CD4-positive, CD25-positive, alpha-beta regulatory T cell (primary cell): ENCODE results near the gene C6orf15. TPM values are rescaled to one million over a fixed set of nuclear protein-coding genes. Genes with fewer than 3 reads are reported as not detected.

ENCODE experiments used
- ATAC-seq, 2 donors: fragments of 150-1000 bp; cut with Tn5 transposase; one replicate each; pipeline ENCODE4 v1.10.0; 2021; ENCODE audit warnings: low read depth in 2 of 2, moderate number of reproducible peaks in 2 of 2, moderate library complexity in 1 of 2
- DNase-seq, 3 donors: peaks; one replicate each; pipeline versions ENCODE4 v3.0.0 to v3.0.0-alpha.2; 2012 to 2022; ENCODE audit warnings: mixed read lengths in 1 of 3
- H3K27ac ChIP-seq: one replicate; pipeline ENCODE4 v1.7.0; 2013; ENCODE audit warnings: mild to moderate bottlenecking, low read length; ENCODE audit not compliant: insufficient read depth, poor library complexity, severe bottlenecking
- H3K27me3 ChIP-seq: one replicate; pipeline ENCODE4 v1.7.0; 2013; ENCODE audit warnings: low read length; ENCODE audit not compliant: control insufficient read depth, insufficient read depth
- H3K36me3 ChIP-seq: one replicate; pipeline ENCODE4 v1.7.0; 2013; ENCODE audit warnings: mild to moderate bottlenecking, low read length, moderate library complexity; ENCODE audit not compliant: control insufficient read depth, insufficient read depth
- H3K4me1 ChIP-seq: 2 replicates; pipeline ENCODE4 v1.7.0; 2013; ENCODE audit warnings: mild to moderate bottlenecking, low read length; ENCODE audit not compliant: insufficient read depth, control insufficient read depth, poor library complexity, severe bottlenecking
- H3K4me3 ChIP-seq: one replicate; pipeline ENCODE4 v1.7.0; 2013; ENCODE audit warnings: low read depth, mild to moderate bottlenecking, low read length, moderate library complexity
- H3K9me3 ChIP-seq, 2 experiments: 1 replicate in 1 of 2; 2 replicates in 1 of 2; pipeline ENCODE4 v1.7.0; 2013; ENCODE audit warnings: low read length in 2 of 2, mild to moderate bottlenecking in 1 of 2, moderate library complexity in 1 of 2; ENCODE audit not compliant: control insufficient read depth in 2 of 2
- H3K27ac Mint-ChIP-seq, 3 donors: one replicate each; pipeline ENCODE4 v1.8.0; 2020 to 2022; ENCODE audit warnings: mild to moderate bottlenecking in 3 of 3, mixed read lengths in 3 of 3, moderate library complexity in 2 of 3
- H3K27me3 Mint-ChIP-seq: one replicate; pipeline ENCODE4 v1.8.0; 2022; ENCODE audit warnings: mild to moderate bottlenecking, mixed read lengths
- H3K36me3 Mint-ChIP-seq: one replicate; pipeline ENCODE4 v1.8.0; 2020; ENCODE audit warnings: mixed read lengths
- H3K4me1 Mint-ChIP-seq, 4 donors: one replicate each; pipeline ENCODE4 v1.8.0; 2020 to 2022; ENCODE audit warnings: mixed read lengths in 4 of 4, mild to moderate bottlenecking in 1 of 4
- H3K4me3 Mint-ChIP-seq, 4 donors: one replicate each; pipeline ENCODE4 v1.8.0; 2020 to 2022; ENCODE audit warnings: mild to moderate bottlenecking in 4 of 4, mixed read lengths in 4 of 4, moderate library complexity in 3 of 4
- H3K9me3 Mint-ChIP-seq, 7 donors: one replicate each; pipeline ENCODE4 v1.8.0; 2020 to 2022; ENCODE audit warnings: mixed read lengths in 7 of 7, mild to moderate bottlenecking in 3 of 7, moderate library complexity in 2 of 7
- polyA plus RNA-seq, 4 donors: library from polyadenylated mRNA; unstranded; fragments of 300-500 nt; fragmentation: Illumina TruSeq; gene quantifications; one replicate each; pipeline ENCODE4 v1.2.3, GENCODE V29; 2021
- total RNA-seq: library from RNA; stranded (reverse); gene quantifications from one replicate; pipeline ENCODE4 v1.2.3, GENCODE V29; 2022

Gene C6orf15
- total and polyA plus RNA-seq, 5 donors from 2014 or later = not detected

- ATAC-seq = peak; percentile 91 to 97
- peak; percentile 76 to 88 (median 84) for DNase-seq
- Histone ChIP-seq H3K4me3 (no peak overlapping the region), H3K36me3 (no peaks in the 10 kb centered on the region), H3K27ac (no peak overlapping the region), H3K9me3 (no peaks in the 10 kb centered on the region), H3K27me3 (peaks cover 2% of the 10 kb centered on the region), H3K4me1 (no peaks in the 10 kb centered on the region)
- Mint-ChIP-seq H3K9me3 (no peaks in the 10 kb centered on the region), H3K27me3 (peaks cover 19% of the 10 kb centered on the region), H3K27ac (peak overlapping the region in 1 of 3 donors; percentile 12), H3K4me1 (peaks cover 10 to 26% (median 13%) of the 10 kb centered on the region in 4 donors), H3K36me3 (no peaks in the 10 kb centered on the region), H3K4me3 (no peak overlapping the region)
These were observed 24.8 kb downstream of the C6orf15 start for GRCh38 chr6:31087494-31088089.

GRCh38 chr6:31086788-31087440 lies 25.5 kb downstream of the C6orf15 start:
- no peak overlapping the region for H3K4me3 Mint-ChIP-seq

GRCh38 chr6:31083742-31084354 lies 28.5 kb downstream of the C6orf15 start:
- H3K27ac Mint-ChIP-seq = no peak overlapping the region

More at GRCh38 chr6:31086788-31087440, 25.5 kb downstream of the C6orf15 start:
- peaks cover 25% of the 10 kb centered on the region for H3K27me3 Mint-ChIP-seq
- no peaks in the 10 kb centered on the region for H3K36me3 Mint-ChIP-seq
- H3K27ac ChIP-seq = no peak overlapping the region
- H3K36me3 ChIP-seq = no peaks in the 10 kb centered on the region
- ATAC-seq (no peak), DNase-seq (no peak)
- no peak overlapping the region for H3K27ac Mint-ChIP-seq
- H3K4me1 Mint-ChIP-seq = peaks cover 6 to 22% (median 9%) of the 10 kb centered on the region in 4 donors
- peaks cover 2% of the 10 kb centered on the region for H3K27me3 ChIP-seq
- H3K4me1 ChIP-seq = no peaks in the 10 kb centered on the region
- H3K4me3 ChIP-seq = no peak overlapping the region
- no peaks in the 10 kb centered on the region for H3K9me3 ChIP-seq
- no peaks in the 10 kb centered on the region for H3K9me3 Mint-ChIP-seq

GRCh38 chr6:31081872-31082271 lies 30.5 kb downstream of the C6orf15 start:
- H3K27ac ChIP-seq = no peak overlapping the region
- no peaks in the 10 kb centered on the region for H3K9me3 ChIP-seq
- DNase-seq = no peak
- ATAC-seq = no peak
- H3K36me3 ChIP-seq = no peaks in the 10 kb centered on the region
- H3K4me1 Mint-ChIP-seq = peaks cover 3 to 12% (median 7%) of the 10 kb centered on the region in 4 donors
- peaks cover 8% of the 10 kb centered on the region for H3K4me1 ChIP-seq
- H3K27ac Mint-ChIP-seq = no peak overlapping the region
- H3K9me3 Mint-ChIP-seq = no peaks in the 10 kb centered on the region
- peaks cover 2% of the 10 kb centered on the region for H3K27me3 ChIP-seq
- H3K4me3 ChIP-seq = no peak overlapping the region
- H3K4me3 Mint-ChIP-seq = no peak overlapping the region
- no peaks in the 10 kb centered on the region for H3K36me3 Mint-ChIP-seq
- peaks cover 35% of the 10 kb centered on the region for H3K27me3 Mint-ChIP-seq

More at GRCh38 chr6:31083742-31084354, 28.5 kb downstream of the C6orf15 start:
- Mint-ChIP-seq H3K36me3 (no peaks in the 10 kb centered on the region), H3K9me3 (no peaks in the 10 kb centered on the region), H3K27me3 (peaks cover 35% of the 10 kb centered on the region), H3K4me3 (no peak overlapping the region), H3K4me1 (peaks cover 11 to 21% (median 14%) of the 10 kb centered on the region in 4 donors)
- DNase-seq = peak in 1 of 3 donors; percentile 65
- Histone ChIP-seq H3K27ac (no peak overlapping the region), H3K27me3 (peaks cover 2% of the 10 kb centered on the region), H3K9me3 (no peaks in the 10 kb centered on the region), H3K36me3 (no peaks in the 10 kb centered on the region), H3K4me3 (no peak overlapping the region), H3K4me1 (peaks cover 8% of the 10 kb centered on the region)
- no peak for ATAC-seq

GRCh38 chr6:31079656-31080261 lies 32.6 kb downstream of the C6orf15 start:
- Histone ChIP-seq H3K4me3 (peak overlapping the region; percentile 10), H3K4me1 (peaks cover 8% of the 10 kb centered on the region), H3K9me3 (no peaks in the 10 kb centered on the region), H3K27ac (no peak overlapping the region), H3K27me3 (no peaks in the 10 kb centered on the region), H3K36me3 (no peaks in the 10 kb centered on the region)
- peaks cover 2 to 10% (median 7%) of the 10 kb centered on the region in 4 donors for H3K4me1 Mint-ChIP-seq
- H3K9me3 Mint-ChIP-seq = no peaks in the 10 kb centered on the region
- peaks cover 29% of the 10 kb centered on the region for H3K27me3 Mint-ChIP-seq
- peak; percentile 43 to 81 (median 69) for DNase-seq
- peak overlapping the region in 1 of 3 donors; percentile 47 for H3K27ac Mint-ChIP-seq
- H3K36me3 Mint-ChIP-seq = no peaks in the 10 kb centered on the region
- H3K4me3 Mint-ChIP-seq = peak overlapping the region in 3 of 4 donors; percentile 7 to 79 (median 58)
- ATAC-seq = peak; percentile 77 to 78

- H3K27me3 Mint-ChIP-seq = peaks cover 8% of the 10 kb centered on the region
- Histone ChIP-seq H3K27ac (no peak overlapping the region), H3K27me3 (no peaks in the 10 kb centered on the region), H3K36me3 (no peaks in the 10 kb centered on the region), H3K4me1 (peaks cover 8% of the 10 kb centered on the region), H3K4me3 (no peak overlapping the region), H3K9me3 (no peaks in the 10 kb centered on the region)
- H3K4me1 Mint-ChIP-seq = peaks cover 2 to 10% (median 7%) of the 10 kb centered on the region in 4 donors
- no peaks in the 10 kb centered on the region for H3K36me3 Mint-ChIP-seq
- ATAC-seq = no peak
- H3K4me3 Mint-ChIP-seq = no peak overlapping the region
- DNase-seq = no peak
- H3K9me3 Mint-ChIP-seq = no peaks in the 10 kb centered on the region
- H3K27ac Mint-ChIP-seq = peak overlapping the region in 1 of 3 donors; percentile 29
These were observed 35.8 kb downstream of the C6orf15 start for GRCh38 chr6:31076611-31077010.

- no peaks in the 10 kb centered on the region for H3K36me3 ChIP-seq
- H3K9me3 Mint-ChIP-seq = no peaks in the 10 kb centered on the region
- H3K27me3 Mint-ChIP-seq = peaks cover 7% of the 10 kb centered on the region
- peaks cover 2 to 10% (median 7%) of the 10 kb centered on the region in 4 donors for H3K4me1 Mint-ChIP-seq
- H3K36me3 Mint-ChIP-seq = no peaks in the 10 kb centered on the region
- H3K27ac ChIP-seq = no peak overlapping the region
- no peak for ATAC-seq
- H3K4me3 ChIP-seq = no peak overlapping the region
- H3K9me3 ChIP-seq = no peaks in the 10 kb centered on the region
- H3K27ac Mint-ChIP-seq = no peak overlapping the region
- peaks cover 8% of the 10 kb centered on the region for H3K4me1 ChIP-seq
- no peak for DNase-seq
- no peak overlapping the region for H3K4me3 Mint-ChIP-seq
- no peaks in the 10 kb centered on the region for H3K27me3 ChIP-seq
These were observed 36.8 kb downstream of the C6orf15 start for GRCh38 chr6:31075528-31075927.
